DOHH2 (cell line): Measurements from ENCODE around the gene FBXW9.
A peak's percentile ranks its signal among the peaks of the same experiment; 100 is the strongest.
"Not testable (repeated sequence)": the region's sequence is repeated elsewhere in the genome, so short reads cannot be mapped to it uniquely, and the experiment has no call there.

ENCODE experiments used
- H3F3A ChIP-seq: fragments of 200-600 bp; sonication (generic), shearing (Covaris generic); 2 replicates; pipeline ENCODE4 v1.6.0; 2016; ENCODE audit warnings: antibody characterized with exemption, mild to moderate bottlenecking; ENCODE audit not compliant: control insufficient read depth, insufficient read depth
- H3K27ac ChIP-seq: fragments of 200-600 bp; sonication (generic); 2 replicates; pipeline ENCODE4 v1.5.1; 2014; ENCODE audit warnings: low read depth, mild to moderate bottlenecking, low read length, moderate library complexity
- H3K27me3 ChIP-seq: fragments of 200-600 bp; sonication (generic); 2 replicates; pipeline ENCODE4 v1.6.1; 2014; ENCODE audit warnings: mild to moderate bottlenecking, low read length, mixed read lengths; ENCODE audit not compliant: control insufficient read depth
- H3K36me3 ChIP-seq: fragments of 200-600 bp; sonication (generic); 2 replicates; pipeline ENCODE4 v1.6.1; 2014; ENCODE audit warnings: mild to moderate bottlenecking, low read length, moderate library complexity, mixed read lengths; ENCODE audit not compliant: control insufficient read depth
- H3K4me1 ChIP-seq: fragments of 200-600 bp; sonication (generic); 2 replicates; pipeline ENCODE4 v1.6.1; 2014; ENCODE audit warnings: mild to moderate bottlenecking, low read length, mixed read lengths; ENCODE audit not compliant: control insufficient read depth
- H3K4me2 ChIP-seq: fragments of 200-600 bp; sonication (generic); 2 replicates; pipeline ENCODE4 v1.6.0; 2014; ENCODE audit warnings: mild to moderate bottlenecking, low read length, moderate library complexity
- H3K4me3 ChIP-seq: fragments of 200-600 bp; sonication (generic); 2 replicates; pipeline ENCODE4 v1.5.1; 2014; ENCODE audit warnings: mild to moderate bottlenecking, low read length, mixed read lengths
- H3K79me2 ChIP-seq: fragments of 200-600 bp; sonication (generic); 2 replicates; pipeline ENCODE4 v1.6.1; 2014; ENCODE audit warnings: mild to moderate bottlenecking, low read length, mixed read lengths; ENCODE audit not compliant: control insufficient read depth
- H3K9me2 ChIP-seq: fragments of 200-600 bp; sonication (generic); replicated peaks from 2 replicates; pipeline ENCODE4 v1.6.1; 2014; ENCODE audit warnings: mild to moderate bottlenecking, low read length, mixed read lengths; ENCODE audit not compliant: control insufficient read depth
- H3K9me3 ChIP-seq: fragments of 200-600 bp; sonication (generic); 2 replicates; pipeline ENCODE4 v1.6.1; 2014; ENCODE audit warnings: antibody characterized with exemption, low read length, mixed read lengths; ENCODE audit not compliant: control insufficient read depth, insufficient read depth
- H4K20me1 ChIP-seq: fragments of 200-600 bp; sonication (generic); 2 replicates; pipeline ENCODE4 v1.6.0; 2014; ENCODE audit warnings: low read depth, mild to moderate bottlenecking, antibody characterized with exemption, low read length, moderate library complexity; ENCODE audit not compliant: control insufficient read depth, insufficient read depth
- EZH2phosphoT487 ChIP-seq: fragments of 200-600 bp; sonication (generic); IDR thresholded peaks from 2 replicates; pipeline ENCODE4 v1.6.1; 2017; ENCODE audit warnings: borderline replicate concordance, mild to moderate bottlenecking, antibody characterized with exemption, low read length, moderate library complexity, mixed read lengths
- TF ChIP-seq, protein P1 (sequence below): fragments of 200-600 bp; sonication (generic); IDR thresholded peaks from one replicate; pipeline ENCODE4 v1.5.1; 2014; ENCODE audit warnings: antibody characterized with exemption, mild to moderate bottlenecking, low read depth, low read length; ENCODE audit not compliant: poor library complexity, severe bottlenecking

FBXW9 gene

DNA sequence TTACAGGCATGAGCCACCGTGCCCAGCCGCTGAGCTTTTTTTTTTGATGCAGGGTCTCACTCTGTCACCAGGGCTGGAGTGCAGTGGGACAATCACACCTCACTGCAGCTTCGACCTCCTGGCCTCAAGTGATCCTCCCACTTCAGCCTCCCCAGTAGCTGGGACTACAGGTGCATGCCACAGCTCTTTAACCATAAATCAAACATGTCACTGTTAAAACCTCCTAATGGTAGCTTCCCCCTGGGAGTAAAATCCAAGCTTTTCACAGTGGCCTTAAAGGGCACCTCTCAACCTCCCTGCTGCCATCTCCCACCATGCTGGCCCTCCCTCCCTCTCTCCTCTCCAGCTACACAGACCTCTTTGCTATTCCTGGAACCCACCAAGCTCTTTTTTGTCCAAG lies 10.6 kb downstream of the FBXW9 start:
- Histone ChIP-seq H3F3A (peaks cover 4% of the 10 kb centered on the region), H3K4me2 (no peak overlapping the region), H4K20me1 (no peaks in the 10 kb centered on the region), H3K27me3 (no peaks in the 10 kb centered on the region), H3K27ac (no peak overlapping the region), H3K9me2 (no peaks in the 10 kb centered on the region), H3K9me3 (no peaks in the 10 kb centered on the region), H3K4me1 (peaks cover 5% of the 10 kb centered on the region), H3K79me2 (peaks cover 7% of the 10 kb centered on the region), H3K36me3 (peaks cover 4% of the 10 kb centered on the region), H3K4me3 (no peak overlapping the region)
- TF ChIP-seq, protein P1, sequence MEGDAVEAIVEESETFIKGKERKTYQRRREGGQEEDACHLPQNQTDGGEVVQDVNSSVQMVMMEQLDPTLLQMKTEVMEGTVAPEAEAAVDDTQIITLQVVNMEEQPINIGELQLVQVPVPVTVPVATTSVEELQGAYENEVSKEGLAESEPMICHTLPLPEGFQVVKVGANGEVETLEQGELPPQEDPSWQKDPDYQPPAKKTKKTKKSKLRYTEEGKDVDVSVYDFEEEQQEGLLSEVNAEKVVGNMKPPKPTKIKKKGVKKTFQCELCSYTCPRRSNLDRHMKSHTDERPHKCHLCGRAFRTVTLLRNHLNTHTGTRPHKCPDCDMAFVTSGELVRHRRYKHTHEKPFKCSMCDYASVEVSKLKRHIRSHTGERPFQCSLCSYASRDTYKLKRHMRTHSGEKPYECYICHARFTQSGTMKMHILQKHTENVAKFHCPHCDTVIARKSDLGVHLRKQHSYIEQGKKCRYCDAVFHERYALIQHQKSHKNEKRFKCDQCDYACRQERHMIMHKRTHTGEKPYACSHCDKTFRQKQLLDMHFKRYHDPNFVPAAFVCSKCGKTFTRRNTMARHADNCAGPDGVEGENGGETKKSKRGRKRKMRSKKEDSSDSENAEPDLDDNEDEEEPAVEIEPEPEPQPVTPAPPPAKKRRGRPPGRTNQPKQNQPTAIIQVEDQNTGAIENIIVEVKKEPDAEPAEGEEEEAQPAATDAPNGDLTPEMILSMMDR: no peak
- no peak for TF ChIP-seq EZH2phosphoT487

- Histone ChIP-seq H3K36me3 (peaks cover 38% of the 10 kb centered on the region), H4K20me1 (peaks cover 9% of the 10 kb centered on the region; the same call in 1 of the 2 replicates), H3K9me2 (no peaks in the 10 kb centered on the region), H3K4me2 (peak within 1 kb of the TSS; percentile 84), H3F3A (peaks cover 4% of the 10 kb centered on the region), H3K4me1 (peaks cover 8% of the 10 kb centered on the region), H3K27ac (peak within 1 kb of the TSS; percentile 89), H3K79me2 (peaks cover 26% of the 10 kb centered on the region), H3K9me3 (no peaks in the 10 kb centered on the region), H3K27me3 (no peaks in the 10 kb centered on the region), H3K4me3 (peak within 1 kb of the TSS; percentile 93)
- TF ChIP-seq, protein P1: peak; percentile 35
- TF ChIP-seq EZH2phosphoT487: no peak
These were observed 15.1 kb downstream of the FBXW9 start, which contains the start of gene DHPS for GRCh38 chr19:12681074-12681987. TSS of gene DHPS (minus strand) at chr19:12681880. CDS start at chr19:12681766, 114 bp downstream.

DNA sequence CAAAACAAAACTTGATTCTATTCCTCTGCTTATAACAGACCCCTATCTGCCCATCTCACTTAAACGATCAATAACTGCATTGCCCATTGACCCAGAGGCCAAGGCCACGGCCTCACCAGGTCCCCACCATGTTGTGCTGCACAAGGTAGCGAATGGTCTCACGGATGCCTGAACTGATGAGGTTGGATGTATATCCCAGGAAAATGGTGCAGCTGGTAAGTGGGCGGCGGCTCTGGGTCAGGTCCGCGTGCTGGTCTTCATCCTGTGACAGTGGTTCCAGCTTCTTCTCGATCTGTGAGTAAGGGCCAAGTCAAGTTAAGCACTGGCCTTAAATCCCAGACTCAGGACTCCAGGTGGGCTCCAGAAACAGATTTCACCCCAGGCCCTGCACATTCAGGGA lies 16.4 kb downstream of the FBXW9 start:
- TF ChIP-seq EZH2phosphoT487: no peak
- TF ChIP-seq, protein P1: no peak
- Histone ChIP-seq H3K27me3 (no peaks in the 10 kb centered on the region), H3K4me1 (peaks cover 8% of the 10 kb centered on the region), H3K36me3 (peaks cover 51% of the 10 kb centered on the region), H4K20me1 (peaks cover 9% of the 10 kb centered on the region; the same call in 1 of the 2 replicates), H3K4me3 (peak overlapping the region; percentile 32; the same call in 1 of the 2 replicates), H3K27ac (no peak overlapping the region), H3K4me2 (peak overlapping the region; percentile 37), H3F3A (peaks cover 4% of the 10 kb centered on the region), H3K79me2 (peaks cover 36% of the 10 kb centered on the region), H3K9me2 (no peaks in the 10 kb centered on the region), H3K9me3 (no peaks in the 10 kb centered on the region)

DNA sequence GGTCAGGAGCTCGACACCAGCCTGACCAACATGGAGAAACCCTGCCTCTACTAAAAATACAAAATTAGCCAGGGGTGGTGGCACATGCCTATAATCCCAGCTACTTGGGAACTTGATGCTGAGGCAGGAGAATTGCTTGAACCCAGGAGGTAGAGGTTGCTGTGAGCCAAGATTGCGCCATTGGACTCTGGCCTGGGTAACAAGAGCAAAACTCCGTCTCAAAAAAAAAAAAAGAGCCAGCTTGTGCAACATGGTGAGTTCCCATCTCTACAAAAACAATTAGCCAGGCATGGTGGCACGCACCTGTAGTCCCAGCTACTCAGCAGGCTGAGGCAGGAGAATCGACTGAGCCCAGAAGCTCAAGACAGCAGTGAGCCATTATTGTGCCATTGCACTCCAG lies 18.4 kb downstream of the FBXW9 start:
- H3K9me3 ChIP-seq, H3K4me3 ChIP-seq, H3K4me2 ChIP-seq, H3K27me3 ChIP-seq, H3F3A ChIP-seq, H3K27ac ChIP-seq, H3K4me1 ChIP-seq, H3K9me2 ChIP-seq, H4K20me1 ChIP-seq: not testable (repeated sequence)
- Histone ChIP-seq H3K36me3 (peaks cover 64% of the 10 kb centered on the region), H3K79me2 (peaks cover 36% of the 10 kb centered on the region)
